A673 (cell line): Measurements from ENCODE around the gene ZIC4. TPM values are rescaled to one million over a fixed set of nuclear protein-coding genes. Genes with fewer than 3 reads are reported as not detected.
A peak's percentile ranks its signal among the peaks of the same experiment; 100 is the strongest.

Experiments
- BruUV-seq: library from RNA; stranded (reverse); fragments of 400-500 nt; replicated peaks from 2 replicates; lab custom pipeline; 2021; lab: Mats Ljungman, UMichigan
- CTCF ChIA-PET: fragments of 300-600 bp; sonication (Branson Sonifier 250); formaldehyde crosslinking; loops from one replicate; lab custom pipeline; 2022; ENCODE audit warnings: antibody characterized with exemption; lab: Charles Lee
- POLR2A ChIA-PET: fragments of 300-600 bp; sonication (Branson Sonifier 250); formaldehyde crosslinking; loops from one replicate; lab custom pipeline; 2022; ENCODE audit warnings: antibody characterized with exemption; ENCODE audit not compliant: low non-redundant PET; lab: Charles Lee
- DNase-seq: peaks from one replicate; pipeline ENCODE4 v3.0.0-alpha.2; 2015; ENCODE audit warnings: low spot score
- H3K27ac ChIP-seq: fragments of 200-600 bp; sonication (generic); 2 replicates; pipeline ENCODE4 v1.5.1; 2016; ENCODE audit warnings: mixed run types, low read depth, mild to moderate bottlenecking, mixed read lengths, antibody characterized with exemption, low read length; ENCODE audit not compliant: poor library complexity, severe bottlenecking
- H3K27me3 ChIP-seq: fragments of 200-600 bp; sonication (generic); replicated peaks from 2 replicates; pipeline ENCODE4 v1.6.1; 2017; ENCODE audit warnings: mixed run types, low read depth, mild to moderate bottlenecking, mixed read lengths, antibody characterized with exemption, low read length; ENCODE audit not compliant: insufficient read depth, poor library complexity
- H3K36me3 ChIP-seq: fragments of 200-600 bp; sonication (generic); 2 replicates; pipeline ENCODE4 v1.6.1; 2016; ENCODE audit warnings: mixed run types, mild to moderate bottlenecking, mixed read lengths, antibody characterized with exemption, low read length; ENCODE audit not compliant: insufficient read depth, poor library complexity, severe bottlenecking
- H3K4me1 ChIP-seq: fragments of 200-600 bp; sonication (generic); 2 replicates; pipeline ENCODE4 v1.6.1; 2017; ENCODE audit warnings: mixed run types, mild to moderate bottlenecking, mixed read lengths, antibody characterized with exemption, low read length; ENCODE audit not compliant: insufficient read depth, poor library complexity, severe bottlenecking
- H3K4me3 ChIP-seq: fragments of 200-600 bp; sonication (generic); 2 replicates; pipeline ENCODE4 v1.5.1; 2016; ENCODE audit warnings: low read depth, mixed run types, mild to moderate bottlenecking, mixed read lengths, low read length; ENCODE audit not compliant: poor library complexity, severe bottlenecking
- H3K9me3 ChIP-seq: fragments of 200-600 bp; sonication (generic); 2 replicates; pipeline ENCODE4 v1.6.1; 2016; ENCODE audit warnings: mixed run types, low read depth, mild to moderate bottlenecking, mixed read lengths, antibody characterized with exemption, low read length; ENCODE audit not compliant: poor library complexity, severe bottlenecking
- EZH2 ChIP-seq: fragments of 200-600 bp; sonication (generic); IDR thresholded peaks from 2 replicates; pipeline ENCODE4 v1.6.1; 2017; ENCODE audit warnings: borderline replicate concordance, low read depth, mild to moderate bottlenecking, mixed read lengths, antibody characterized with exemption, low read length; ENCODE audit not compliant: poor library complexity, severe bottlenecking
- intact Hi-C: fragments of 100-400 bp; cut with micrococcal nuclease; formaldehyde crosslinking; loops from one replicate; pipeline ENCODE4 v1.10.0; 2022; ENCODE audit not compliant: unreplicated experiment
- total RNA-seq: library from RNA; stranded (reverse); gene quantifications from 2 replicates; pipeline ENCODE4 v1.2.3, GENCODE V29; 2021
- TF ChIP-seq, protein P1 (sequence below): fragments of 300-800, 200-600 bp; sonication (generic); conservative IDR thresholded peaks from 2 replicates; pipeline ENCODE4 v1.5.1; 2017; ENCODE audit warnings: low read depth, mild to moderate bottlenecking, antibody characterized with exemption, low read length, moderate library complexity, mixed read lengths

ZIC4 gene
- total RNA-seq, 1 experiment from 2014 or later: 0.47 TPM

DNA sequence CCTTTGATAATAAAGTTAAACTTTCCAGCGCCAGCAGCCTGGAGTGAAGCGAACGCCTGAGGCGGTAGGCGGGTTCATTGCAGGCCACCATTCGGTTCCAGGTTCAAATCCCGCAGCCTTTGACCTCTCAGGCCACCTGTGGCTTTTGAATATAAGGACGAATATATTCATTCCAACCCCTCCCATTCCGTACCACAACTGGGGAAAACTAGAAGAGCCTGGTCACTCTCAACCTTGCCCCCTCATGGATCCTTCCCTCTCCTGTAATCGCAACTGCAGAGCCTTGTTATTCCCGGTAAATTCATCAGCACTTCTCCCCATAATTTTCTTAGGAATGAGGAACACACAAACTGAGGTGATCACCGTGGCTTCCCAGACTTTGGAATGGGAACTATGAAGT is 35.2 kb downstream of the ZIC4 start:
- no TSS peak for BruUV-seq
- no peaks in the 10 kb centered on the region for H3K36me3 ChIP-seq
- TF ChIP-seq, protein P1, sequence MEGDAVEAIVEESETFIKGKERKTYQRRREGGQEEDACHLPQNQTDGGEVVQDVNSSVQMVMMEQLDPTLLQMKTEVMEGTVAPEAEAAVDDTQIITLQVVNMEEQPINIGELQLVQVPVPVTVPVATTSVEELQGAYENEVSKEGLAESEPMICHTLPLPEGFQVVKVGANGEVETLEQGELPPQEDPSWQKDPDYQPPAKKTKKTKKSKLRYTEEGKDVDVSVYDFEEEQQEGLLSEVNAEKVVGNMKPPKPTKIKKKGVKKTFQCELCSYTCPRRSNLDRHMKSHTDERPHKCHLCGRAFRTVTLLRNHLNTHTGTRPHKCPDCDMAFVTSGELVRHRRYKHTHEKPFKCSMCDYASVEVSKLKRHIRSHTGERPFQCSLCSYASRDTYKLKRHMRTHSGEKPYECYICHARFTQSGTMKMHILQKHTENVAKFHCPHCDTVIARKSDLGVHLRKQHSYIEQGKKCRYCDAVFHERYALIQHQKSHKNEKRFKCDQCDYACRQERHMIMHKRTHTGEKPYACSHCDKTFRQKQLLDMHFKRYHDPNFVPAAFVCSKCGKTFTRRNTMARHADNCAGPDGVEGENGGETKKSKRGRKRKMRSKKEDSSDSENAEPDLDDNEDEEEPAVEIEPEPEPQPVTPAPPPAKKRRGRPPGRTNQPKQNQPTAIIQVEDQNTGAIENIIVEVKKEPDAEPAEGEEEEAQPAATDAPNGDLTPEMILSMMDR: no peak
- peak; percentile 21 for TF ChIP-seq EZH2
- no peak for DNase-seq
- H3K27me3 ChIP-seq: peaks cover 100% of the 10 kb centered on the region
- no peak overlapping the region for H3K4me3 ChIP-seq
- POLR2A ChIA-PET: interaction anchor here (0.6 kb wide), 1 partner anchor 204 kb away, joined by 5 read pairs; no protein-coding TSS in a partner anchor
- H3K4me1 ChIP-seq: no peaks in the 10 kb centered on the region
- no peaks in the 10 kb centered on the region for H3K9me3 ChIP-seq
- CTCF ChIA-PET: interaction anchor here (0.6 kb wide), 1 partner anchor 448 kb away, joined by 4 read pairs; no protein-coding TSS in a partner anchor
- intact Hi-C loops: no loop called here
- no peak overlapping the region for H3K27ac ChIP-seq

DNA sequence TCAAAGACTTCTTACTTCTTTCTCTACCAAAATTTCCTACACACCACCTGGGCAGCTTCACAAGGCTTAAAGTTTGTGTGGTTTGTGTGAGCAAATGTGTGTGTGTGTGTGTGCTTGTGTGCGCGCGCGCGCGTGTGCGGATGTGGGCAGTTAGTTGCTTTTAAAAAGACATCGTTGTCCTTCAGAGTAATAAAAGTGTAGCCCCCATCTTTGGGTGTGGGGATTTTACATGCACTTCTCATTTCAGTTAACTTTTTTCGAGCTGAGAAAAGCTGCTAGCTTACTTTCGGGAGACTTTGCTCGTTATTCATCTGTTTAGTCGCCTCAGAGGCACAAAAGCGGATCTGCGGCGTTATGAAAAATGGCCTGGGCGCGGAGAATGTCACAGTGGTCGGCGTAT is 36.0 kb downstream of the ZIC4 start:
- Histone ChIP-seq H3K9me3 (no peaks in the 10 kb centered on the region), H3K27ac (no peak overlapping the region), H3K27me3 (peaks cover 100% of the 10 kb centered on the region), H3K4me3 (no peak overlapping the region), H3K36me3 (no peaks in the 10 kb centered on the region), H3K4me1 (no peaks in the 10 kb centered on the region)
- no peak for DNase-seq
- POLR2A ChIA-PET: no interaction called here
- BruUV-seq: no TSS peak
- CTCF ChIA-PET: interaction anchor here (0.6 to 1.0 kb wide), 3 partner anchors 13 to 707 kb away, joined by 3 to 4 read pairs (median 3); no protein-coding TSS in a partner anchor
- intact Hi-C loops: no loop called here
- peak; percentile 43 for TF ChIP-seq EZH2
- TF ChIP-seq, protein P1: no peak

DNA sequence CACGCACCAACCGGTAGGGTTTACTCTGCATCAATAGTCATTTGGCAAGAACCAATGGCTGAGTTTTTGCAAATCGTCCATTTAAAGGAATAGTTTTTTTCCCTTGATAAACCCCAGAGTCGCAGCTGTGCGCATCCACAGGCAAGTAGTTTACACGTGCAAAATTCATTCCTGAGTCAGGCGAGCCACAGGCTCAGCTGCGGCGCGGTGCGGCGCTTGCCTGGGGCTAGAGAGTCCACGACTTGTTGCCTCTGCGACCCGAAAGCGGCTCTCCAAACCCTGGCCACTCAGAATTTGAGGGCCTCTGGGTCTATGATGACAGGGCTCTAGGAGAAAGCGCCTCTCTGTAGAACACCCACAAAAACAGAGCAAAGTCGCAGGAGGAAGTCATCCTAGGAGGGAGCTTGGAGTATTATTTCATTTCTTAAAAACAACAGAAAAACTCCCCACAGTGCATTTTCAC is 36.7 kb downstream of the ZIC4 start:
- no peaks in the 10 kb centered on the region for H3K9me3 ChIP-seq
- TF ChIP-seq, protein P1: no peak
- TF ChIP-seq EZH2: peak; percentile 22
- ChIA-PET CTCF (interaction anchor here (1.0 kb wide), 1 partner anchor 14 kb away, joined by 3 read pairs; no protein-coding TSS in a partner anchor), POLR2A (no interaction called here)
- no peak for DNase-seq
- no peak overlapping the region for H3K4me3 ChIP-seq
- H3K36me3 ChIP-seq: no peaks in the 10 kb centered on the region
- H3K4me1 ChIP-seq: no peaks in the 10 kb centered on the region
- peaks cover 100% of the 10 kb centered on the region for H3K27me3 ChIP-seq
- no TSS peak for BruUV-seq
- no peak overlapping the region for H3K27ac ChIP-seq
- intact Hi-C loops: loop anchor here (10.0 kb wide), 2 partner anchors 555 to 625 kb away; no protein-coding TSS in a partner anchor
